ENCODE measurements around the gene UBE2G2.

UBE2G2 gene

GRCh38 chr21:44763451-44764318 lies 37.9 kb downstream of the UBE2G2 start:
- TF ChIP-seq, protein P1, sequence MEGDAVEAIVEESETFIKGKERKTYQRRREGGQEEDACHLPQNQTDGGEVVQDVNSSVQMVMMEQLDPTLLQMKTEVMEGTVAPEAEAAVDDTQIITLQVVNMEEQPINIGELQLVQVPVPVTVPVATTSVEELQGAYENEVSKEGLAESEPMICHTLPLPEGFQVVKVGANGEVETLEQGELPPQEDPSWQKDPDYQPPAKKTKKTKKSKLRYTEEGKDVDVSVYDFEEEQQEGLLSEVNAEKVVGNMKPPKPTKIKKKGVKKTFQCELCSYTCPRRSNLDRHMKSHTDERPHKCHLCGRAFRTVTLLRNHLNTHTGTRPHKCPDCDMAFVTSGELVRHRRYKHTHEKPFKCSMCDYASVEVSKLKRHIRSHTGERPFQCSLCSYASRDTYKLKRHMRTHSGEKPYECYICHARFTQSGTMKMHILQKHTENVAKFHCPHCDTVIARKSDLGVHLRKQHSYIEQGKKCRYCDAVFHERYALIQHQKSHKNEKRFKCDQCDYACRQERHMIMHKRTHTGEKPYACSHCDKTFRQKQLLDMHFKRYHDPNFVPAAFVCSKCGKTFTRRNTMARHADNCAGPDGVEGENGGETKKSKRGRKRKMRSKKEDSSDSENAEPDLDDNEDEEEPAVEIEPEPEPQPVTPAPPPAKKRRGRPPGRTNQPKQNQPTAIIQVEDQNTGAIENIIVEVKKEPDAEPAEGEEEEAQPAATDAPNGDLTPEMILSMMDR (IDR thresholded peaks at IDR 0.05; ENCODE audit: control extremely low read depth, extremely low read depth, low read depth, missing control alignments): no peak
- no peak for DNase-seq (ENCODE audit: extremely low spot score)
- CTCF ChIA-PET: interaction anchor here (1.6 kb wide), 1 partner anchor 253 kb away, joined by 3 read pairs; no protein-coding TSS in a partner anchor

DNA sequence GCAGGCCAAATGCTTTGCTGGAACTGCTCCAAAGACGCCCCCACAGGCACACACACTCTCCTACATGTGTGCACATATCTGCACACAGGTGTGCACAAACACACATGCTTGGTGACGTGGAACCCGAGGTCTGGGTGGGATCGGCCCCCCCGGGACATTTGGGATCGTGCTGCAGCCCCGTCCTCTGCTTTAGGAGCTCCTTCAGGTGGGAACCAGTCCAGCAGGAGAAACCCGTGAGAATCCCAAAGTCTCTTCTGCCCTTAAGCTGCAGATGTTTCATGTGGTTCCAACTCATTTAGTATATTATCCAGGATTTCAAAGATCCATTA lies 38.6 kb downstream of the UBE2G2 start:
- TF ChIP-seq, protein P1 (IDR thresholded peaks at IDR 0.05; ENCODE audit: control extremely low read depth, extremely low read depth, low read depth, missing control alignments): no peak
- CTCF ChIA-PET: interaction anchor here (1.6 kb wide), 1 partner anchor 252 kb away, joined by 3 read pairs; no protein-coding TSS in a partner anchor
- DNase-seq (ENCODE audit: extremely low spot score): no peak
- POLR2A ChIA-PET: no interaction called here

More at GRCh38 chr21:44763451-44764318, 37.9 kb downstream of the UBE2G2 start:
- POLR2A ChIA-PET: no interaction called here

GRCh38 chr21:44762221-44763049 lies 39.2 kb downstream of the UBE2G2 start:
- ChIA-PET POLR2A (interaction anchor here (0.5 kb wide), 1 partner anchor 11 kb away, joined by 3 read pairs; no protein-coding TSS in a partner anchor), CTCF (interaction anchor here (1.6 kb wide), 1 partner anchor 252 kb away, joined by 3 read pairs; no protein-coding TSS in a partner anchor)
- TF ChIP-seq, protein P1 (IDR thresholded peaks at IDR 0.05; ENCODE audit: control extremely low read depth, extremely low read depth, low read depth, missing control alignments): no peak
- no peak for DNase-seq (ENCODE audit: extremely low spot score)

GRCh38 chr21:44761747-44762208 lies 39.8 kb downstream of the UBE2G2 start:
- TF ChIP-seq, protein P1 (IDR thresholded peaks at IDR 0.05; ENCODE audit: control extremely low read depth, extremely low read depth, low read depth, missing control alignments): no peak
- ChIA-PET CTCF (interaction anchor here (1.6 kb wide), 1 partner anchor 251 kb away, joined by 3 read pairs; no protein-coding TSS in a partner anchor), POLR2A (no interaction called here)
- DNase-seq (ENCODE audit: extremely low spot score): no peak

DNA sequence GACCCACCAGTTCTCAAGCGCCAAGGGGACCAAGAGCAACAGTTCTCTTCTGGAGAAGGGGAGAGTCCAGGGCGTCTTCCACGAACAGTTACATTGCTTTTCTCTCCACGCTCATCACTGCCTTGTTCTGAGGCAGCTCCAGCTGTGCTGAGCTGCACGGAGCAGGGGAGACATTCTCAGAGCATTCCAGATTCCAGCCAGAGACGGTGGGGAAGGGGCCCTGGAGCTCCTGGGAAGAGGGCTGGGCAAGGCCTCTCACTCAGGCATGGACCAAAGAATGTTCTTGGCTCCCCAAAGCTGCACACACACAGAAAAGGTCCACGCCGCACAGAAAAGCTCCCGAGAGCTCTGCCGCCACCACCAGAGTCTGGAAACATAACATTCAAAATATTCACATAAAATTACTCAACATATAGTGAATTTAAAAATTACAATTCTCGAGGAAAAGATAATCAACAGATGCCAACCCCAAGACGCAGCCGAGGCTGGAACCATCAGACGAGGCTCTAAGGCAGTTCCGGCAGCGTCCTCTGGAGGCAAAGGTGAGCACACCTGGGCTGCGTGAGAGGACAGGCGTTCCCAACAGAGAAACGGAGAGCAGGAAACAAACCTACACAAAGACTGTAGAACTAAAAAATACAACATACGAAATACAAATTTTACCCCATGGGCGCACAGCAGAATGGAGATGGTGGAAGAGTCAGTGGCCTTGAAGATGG lies 40.5 kb downstream of the UBE2G2 start:
- CTCF ChIA-PET: interaction anchor here (1.0 kb wide), 1 partner anchor 10 kb away, joined by 3 read pairs; no protein-coding TSS in a partner anchor
- TF ChIP-seq, protein P1 (IDR thresholded peaks at IDR 0.05; ENCODE audit: control extremely low read depth, extremely low read depth, low read depth, missing control alignments): no peak
- DNase-seq (ENCODE audit: extremely low spot score): no peak
- POLR2A ChIA-PET: no interaction called here

All from GM10248 (cell line).